H9 (cell line): ENCODE data around the gene CFAP99. TPM values are rescaled to one million over a fixed set of nuclear protein-coding genes. Genes with fewer than 3 reads are reported as not detected.

Experiments used
- DNase-seq: peaks from one replicate; pipeline ENCODE4 v3.0.0-alpha.2; 2017
- H2AFZ ChIP-seq: one replicate; pipeline ENCODE4 v1.6.1; 2013; ENCODE audit warnings: mild to moderate bottlenecking, low read length, control low read depth, moderate library complexity
- H2AK5ac ChIP-seq: 2 replicates; pipeline ENCODE4 v1.6.1; 2013; ENCODE audit warnings: low read length, control low read depth, mixed read lengths; ENCODE audit not compliant: insufficient read length
- H2BK120ac ChIP-seq: one replicate; pipeline ENCODE4 v1.6.1; 2013; ENCODE audit warnings: low read depth, mild to moderate bottlenecking, low read length, control low read depth, inconsistent platforms; ENCODE audit not compliant: poor library complexity, severe bottlenecking
- H2BK12ac ChIP-seq: 2 replicates; pipeline ENCODE4 v1.6.1; 2013; ENCODE audit warnings: low read length, control low read depth, mixed read lengths, low read depth; ENCODE audit not compliant: insufficient read length
- H2BK15ac ChIP-seq: 2 replicates; pipeline ENCODE4 v1.6.1; 2013; ENCODE audit warnings: low read depth, low read length, control low read depth
- H2BK20ac ChIP-seq: one replicate; pipeline ENCODE4 v1.6.1; 2013; ENCODE audit warnings: low read depth, mild to moderate bottlenecking, low read length, control low read depth, inconsistent platforms; ENCODE audit not compliant: poor library complexity, severe bottlenecking
- H2BK5ac ChIP-seq: 2 replicates; pipeline ENCODE4 v1.6.1; 2013; ENCODE audit warnings: low read length, control low read depth, mixed read lengths; ENCODE audit not compliant: insufficient read length
- H3K14ac ChIP-seq: 2 replicates; pipeline ENCODE4 v1.6.1; 2013; ENCODE audit warnings: low read length, control low read depth; ENCODE audit not compliant: insufficient read depth
- H3K18ac ChIP-seq: 2 replicates; pipeline ENCODE4 v1.6.1; 2013; ENCODE audit warnings: low read depth, mild to moderate bottlenecking, mixed read lengths, low read length, control low read depth; ENCODE audit not compliant: insufficient read length
- H3K23ac ChIP-seq: 2 replicates; pipeline ENCODE4 v1.6.1; 2013; ENCODE audit warnings: low read length, control low read depth, mixed read lengths, low read depth; ENCODE audit not compliant: insufficient read length
- H3K23me2 ChIP-seq: 2 replicates; pipeline ENCODE4 v1.6.1; 2013; ENCODE audit warnings: low read depth, mild to moderate bottlenecking, mixed read lengths, low read length, control low read depth; ENCODE audit not compliant: insufficient read length, poor library complexity, severe bottlenecking
- H3K27ac ChIP-seq: 2 replicates; pipeline ENCODE4 v1.5.1; 2013; ENCODE audit warnings: low read length, control low read depth, mixed read lengths, low read depth; ENCODE audit not compliant: insufficient read length
- H3K27me3 ChIP-seq: 2 replicates; pipeline ENCODE4 v1.6.1; 2013; ENCODE audit warnings: low read length, control low read depth, inconsistent platforms; ENCODE audit not compliant: insufficient read depth
- H3K4ac ChIP-seq: 2 replicates; pipeline ENCODE4 v1.6.1; 2013; ENCODE audit warnings: low read depth, mild to moderate bottlenecking, control low read depth, inconsistent platforms, low read length, moderate library complexity
- H3K4me1 ChIP-seq: 2 replicates; pipeline ENCODE4 v1.6.1; 2013; ENCODE audit warnings: low read length, control low read depth, inconsistent platforms; ENCODE audit not compliant: insufficient read depth
- H3K4me2 ChIP-seq: 2 replicates; pipeline ENCODE4 v1.6.1; 2013; ENCODE audit warnings: low read length, control low read depth, mixed read lengths; ENCODE audit not compliant: insufficient read length, insufficient read depth
- H3K56ac ChIP-seq: 2 replicates; pipeline ENCODE4 v1.6.1; 2013; ENCODE audit warnings: low read depth, mild to moderate bottlenecking, mixed read lengths, low read length, control low read depth; ENCODE audit not compliant: insufficient read length
- H3K79me1 ChIP-seq: 2 replicates; pipeline ENCODE4 v1.6.1; 2013; ENCODE audit warnings: low read depth, mild to moderate bottlenecking, moderate library complexity, low read length, control low read depth, inconsistent platforms; ENCODE audit not compliant: insufficient read depth, poor library complexity, severe bottlenecking
- H3K79me2 ChIP-seq: 2 replicates; pipeline ENCODE4 v1.6.1; 2013; ENCODE audit warnings: low read length, control low read depth, inconsistent platforms; ENCODE audit not compliant: insufficient read depth
- H3K9ac ChIP-seq: 2 replicates; pipeline ENCODE4 v1.6.1; 2013; ENCODE audit warnings: low read length, control low read depth, mixed read lengths; ENCODE audit not compliant: insufficient read length; ENCODE audit errors: extremely low read depth
- H3K9me3 ChIP-seq: one replicate; pipeline ENCODE4 v1.6.1; 2013; ENCODE audit warnings: low read depth, low read length, inconsistent platforms; ENCODE audit not compliant: control insufficient read depth
- H3T11ph ChIP-seq: one replicate; pipeline ENCODE4 v1.6.1; 2013; ENCODE audit warnings: mild to moderate bottlenecking, low read length, control low read depth, inconsistent platforms
- H4K20me1 ChIP-seq: one replicate; pipeline ENCODE4 v1.6.1; 2013; ENCODE audit not compliant: control insufficient read depth, insufficient read length, insufficient read depth
- H4K5ac ChIP-seq: 2 replicates; pipeline ENCODE4 v1.6.1; 2013; ENCODE audit warnings: low read depth, mild to moderate bottlenecking, mixed read lengths, low read length, control low read depth; ENCODE audit not compliant: insufficient read length
- H4K8ac ChIP-seq: replicated peaks from 2 replicates; pipeline ENCODE4 v1.6.1; 2013; ENCODE audit warnings: low read length, control low read depth, mixed read lengths, low read depth; ENCODE audit not compliant: insufficient read length
- H4K91ac ChIP-seq: 2 replicates; pipeline ENCODE4 v1.6.1; 2013; ENCODE audit warnings: low read depth, mild to moderate bottlenecking, moderate library complexity, mixed read lengths, low read length, control low read depth; ENCODE audit not compliant: insufficient read length
- H3K27ac Mint-ChIP-seq, 3 experiments: 2 replicates in 2 of 3; 3 replicates in 1 of 3; pipeline ENCODE4 v1.8.0; 2020 to 2021; ENCODE audit warnings: mixed read lengths in 3 of 3, mild to moderate bottlenecking in 1 of 3, moderate library complexity in 1 of 3
- H3K27me3 Mint-ChIP-seq: 2 replicates; pipeline ENCODE4 v1.8.0; 2021; ENCODE audit warnings: low read depth, mild to moderate bottlenecking, moderate library complexity, mixed read lengths
- H3K36me3 Mint-ChIP-seq, 3 experiments: 2 replicates in 2 of 3; 3 replicates in 1 of 3; pipeline ENCODE4 v1.8.0; 2020 to 2021; ENCODE audit warnings: low read depth in 3 of 3, mixed read lengths in 3 of 3; ENCODE audit not compliant: insufficient read depth in 1 of 3
- H3K4me1 Mint-ChIP-seq, 2 experiments: 2 replicates each; pipeline ENCODE4 v1.8.0; 2020; ENCODE audit warnings: mixed read lengths in 2 of 2
- H3K4me3 Mint-ChIP-seq, 2 experiments: 2 replicates in 1 of 2; 3 replicates in 1 of 2; pipeline ENCODE4 v1.8.0; 2020 to 2021; ENCODE audit warnings: mild to moderate bottlenecking in 2 of 2, mixed read lengths in 2 of 2, moderate library complexity in 1 of 2
- H3K9me3 Mint-ChIP-seq, 2 experiments: 2 replicates in 1 of 2; 3 replicates in 1 of 2; pipeline ENCODE4 v1.8.0; 2020; ENCODE audit warnings: mild to moderate bottlenecking in 2 of 2, mixed read lengths in 2 of 2, moderate library complexity in 1 of 2
- WGBS: extraction: QIAGEN DNeasy Blood & Tissue Kit; methylation state at CpG from one replicate; pipeline ENCODE4 v1.1.7; 2013; ENCODE audit warnings: missing lambda C conversion rate, low lambda C conversion rate, mixed read lengths; ENCODE audit not compliant: insufficient read length; ENCODE audit errors: extremely low coverage; 5-methylcytosine and 5-hydroxymethylcytosine counted together
- total RNA-seq: library from RNA; stranded (reverse); gene quantifications from 2 replicates; pipeline ENCODE4 v1.2.1, GENCODE V29; 2021
- TF ChIP-seq, protein P1 (sequence below): fragments of 200-600 bp; sonication (generic); conservative IDR thresholded peaks from 3 replicates; pipeline ENCODE4 v1.8.0; 2021; ENCODE audit warnings: antibody characterized with exemption, mild to moderate bottlenecking

Gene CFAP99
- total RNA-seq, 1 experiment from 2014 or later, result 0.35 TPM

DNA sequence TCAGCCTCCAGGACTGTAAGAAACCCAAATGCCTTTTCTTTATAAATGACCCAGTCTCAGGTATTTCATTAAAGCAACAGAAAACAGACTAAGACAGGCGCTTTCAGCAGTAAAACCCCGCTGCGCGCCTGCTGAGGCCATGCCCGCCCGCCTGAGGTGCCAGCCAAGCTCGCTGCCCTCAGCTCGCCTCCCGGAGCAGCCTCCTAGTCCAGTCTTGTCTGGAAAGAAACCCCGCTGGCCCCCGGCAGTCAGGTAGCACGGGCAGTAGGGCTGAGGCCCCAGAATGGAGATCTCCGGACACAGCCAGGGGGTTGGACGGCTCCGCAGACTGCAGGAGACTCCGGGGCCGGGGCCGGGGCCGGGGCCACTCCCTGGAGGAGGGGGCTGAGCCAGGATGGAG lies 32.0 kb upstream of the CFAP99 start:
- H3K23ac ChIP-seq, result no peak overlapping the region
- no peak overlapping the region for H2BK15ac ChIP-seq
- no peak overlapping the region for H2BK5ac ChIP-seq
- no peak overlapping the region for H2BK12ac ChIP-seq
- no peaks in the 10 kb centered on the region for H3K79me1 ChIP-seq
- H3K4me3 Mint-ChIP-seq, result no peak overlapping the region
- no peak overlapping the region for H3K56ac ChIP-seq
- H3K27ac Mint-ChIP-seq, result no peak overlapping the region
- H3K27ac ChIP-seq, result no peak overlapping the region
- H3K79me2 ChIP-seq, result no peaks in the 10 kb centered on the region
- no peak overlapping the region for H3T11ph ChIP-seq
- H2AFZ ChIP-seq, result no peak overlapping the region
- no peak overlapping the region for H4K8ac ChIP-seq
- no peaks in the 10 kb centered on the region; a peak in 1 of 7 replicates for H3K36me3 Mint-ChIP-seq
- H3K27me3 ChIP-seq, result no peaks in the 10 kb centered on the region
- no peak overlapping the region for H3K18ac ChIP-seq
- WGBS, result no CpG with 5 or more reads among the region's 19 CpGs
- no peak overlapping the region for H3K4ac ChIP-seq
- H4K91ac ChIP-seq, result no peak overlapping the region
- peaks cover 2% of the 10 kb centered on the region for H4K20me1 ChIP-seq
- H3K14ac ChIP-seq, result no peak overlapping the region
- DNase-seq, result no peak
- H2BK20ac ChIP-seq, result no peak overlapping the region
- H3K9me3 ChIP-seq, result no peaks in the 10 kb centered on the region
- no peak overlapping the region for H2BK120ac ChIP-seq
- TF ChIP-seq, protein P1, sequence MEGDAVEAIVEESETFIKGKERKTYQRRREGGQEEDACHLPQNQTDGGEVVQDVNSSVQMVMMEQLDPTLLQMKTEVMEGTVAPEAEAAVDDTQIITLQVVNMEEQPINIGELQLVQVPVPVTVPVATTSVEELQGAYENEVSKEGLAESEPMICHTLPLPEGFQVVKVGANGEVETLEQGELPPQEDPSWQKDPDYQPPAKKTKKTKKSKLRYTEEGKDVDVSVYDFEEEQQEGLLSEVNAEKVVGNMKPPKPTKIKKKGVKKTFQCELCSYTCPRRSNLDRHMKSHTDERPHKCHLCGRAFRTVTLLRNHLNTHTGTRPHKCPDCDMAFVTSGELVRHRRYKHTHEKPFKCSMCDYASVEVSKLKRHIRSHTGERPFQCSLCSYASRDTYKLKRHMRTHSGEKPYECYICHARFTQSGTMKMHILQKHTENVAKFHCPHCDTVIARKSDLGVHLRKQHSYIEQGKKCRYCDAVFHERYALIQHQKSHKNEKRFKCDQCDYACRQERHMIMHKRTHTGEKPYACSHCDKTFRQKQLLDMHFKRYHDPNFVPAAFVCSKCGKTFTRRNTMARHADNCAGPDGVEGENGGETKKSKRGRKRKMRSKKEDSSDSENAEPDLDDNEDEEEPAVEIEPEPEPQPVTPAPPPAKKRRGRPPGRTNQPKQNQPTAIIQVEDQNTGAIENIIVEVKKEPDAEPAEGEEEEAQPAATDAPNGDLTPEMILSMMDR, result no peak
- H3K23me2 ChIP-seq, result no peaks in the 10 kb centered on the region
- 0 out of 2 replicates have a peak, but pooled peaks cover 4% of the 10 kb centered on the region for H3K4me1 ChIP-seq
- H3K27me3 Mint-ChIP-seq, result peaks cover 14% of the 10 kb centered on the region
- no peak overlapping the region for H2AK5ac ChIP-seq
- no peak overlapping the region for H4K5ac ChIP-seq
- H3K9ac ChIP-seq, result no peak overlapping the region
- H3K4me2 ChIP-seq, result no peak overlapping the region
- H3K4me1 Mint-ChIP-seq, result peaks cover 32 to 34% of the 10 kb centered on the region in 2 experiments
- no peaks in the 10 kb centered on the region; a peak in 1 of 5 replicates for H3K9me3 Mint-ChIP-seq
